Measurements from ENCODE around the gene GTF2E1. TPM values are rescaled to one million over a fixed set of nuclear protein-coding genes. Genes with fewer than 3 reads are reported as not detected.
A peak's percentile ranks its signal among the peaks of the same experiment; 100 is the strongest.

GTF2E1 gene
- total and polyA plus RNA-seq, 2 of the 4 experiments (the other 2 are of a cell fraction) = 8.2 to 18.5 TPM

DNA sequence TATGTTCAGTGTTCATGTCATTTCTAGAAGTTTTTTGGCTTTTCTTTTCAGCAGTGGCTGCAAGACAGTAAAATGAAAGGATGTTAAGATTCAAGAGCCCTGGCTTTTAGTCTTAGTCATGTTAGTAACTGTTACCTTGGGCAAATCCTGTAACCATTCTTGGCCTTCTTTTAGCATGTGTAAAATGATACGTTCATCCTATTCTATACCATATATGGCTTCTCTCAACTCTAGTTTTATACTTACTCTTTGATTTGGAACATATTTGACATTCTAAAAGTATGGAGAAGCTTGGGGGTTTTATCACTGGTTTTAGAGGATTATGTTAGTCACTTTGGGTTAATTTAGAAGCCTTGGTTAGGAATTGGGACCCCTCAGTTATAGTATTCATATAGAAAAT is 20.1 kb downstream of the GTF2E1 start:
- H4K5ac ChIP-seq (ENCODE audit: low read depth, low read length) = no peak overlapping the region
- no TSS peak for BruUV-seq (replicated peaks)
- ATAC-seq (ENCODE audit: low read depth) (peak; percentile 69), DNase-seq (peak; percentile 68)
- H3K14ac ChIP-seq (replicated peaks; ENCODE audit: low read depth, low read length) = no peak overlapping the region; the same call in 1 of the 2 replicates
- peaks cover 17 to 37% of the 10 kb centered on the region in 2 experiments for H3K79me1 ChIP-seq (ENCODE audit: low read depth in 1 of 2, low read length in 2 of 2)
- H2BK20ac ChIP-seq (ENCODE audit: low read depth, low read length) = no peak overlapping the region
- no peaks in the 10 kb centered on the region for H3K36me3 ChIP-seq (ENCODE audit: control insufficient read depth, insufficient read depth, low read length)
- no peaks in the 10 kb centered on the region for H3K9me3 ChIP-seq (ENCODE audit: control insufficient read depth, insufficient read depth, low read length)
- H3K4me1 ChIP-seq (ENCODE audit: control insufficient read depth, insufficient read depth, low read length) = peaks cover 7% of the 10 kb centered on the region
- no CpG with 5 or more reads among the region's 1 CpG for WGBS, 2 experiments (ENCODE audit: extremely low coverage in 2 of 2, insufficient read length in 1 of 2)
- H3K4me2 ChIP-seq (ENCODE audit: low read depth, low read length) = no peak overlapping the region
- peak overlapping the region; percentile 40; the same call in 1 of the 2 replicates for H3K27ac ChIP-seq (ENCODE audit: insufficient read depth, low read length)
- in situ Hi-C loops (cut with MboI; ENCODE audit: low sequenced_read_pairs) (no loop called here), dilution Hi-C loops (cut with HindIII; ENCODE audit: low sequenced_read_pairs, unreplicated experiment) (no loop called here), intact Hi-C loops (cut with micrococcal nuclease) (no loop called here)
- H4K20me1 ChIP-seq (ENCODE audit: insufficient read depth, low read length) = no peaks in the 10 kb centered on the region
- H2AK5ac ChIP-seq (ENCODE audit: low read depth, low read length) = no peak overlapping the region
- H2AFZ ChIP-seq (replicated peaks; ENCODE audit: low read length, poor library complexity) = no peak overlapping the region
- H2BK120ac ChIP-seq (ENCODE audit: low read depth, low read length) = peak overlapping the region; percentile 61; the same call in 1 of the 2 replicates
- POLR2A ChIA-PET (ENCODE audit: unreplicated experiment) = interaction anchor here (0.6 kb wide), 1 partner anchor 22 kb away, joined by 4 read pairs; no protein-coding TSS in a partner anchor
- H4K91ac ChIP-seq (ENCODE audit: insufficient read depth, low read depth, low read length) = no peak overlapping the region
- H3K4ac ChIP-seq (ENCODE audit: low read depth, low read length) = no peak overlapping the region
- peaks cover 5% of the 10 kb centered on the region; the same call in 1 of the 2 replicates for H3K9me1 ChIP-seq (ENCODE audit: insufficient read depth, low read length)
- H3K56ac ChIP-seq (ENCODE audit: extremely low read depth, insufficient read depth, low read length) = no peak overlapping the region
- peak overlapping the region; percentile 74 for H2BK5ac ChIP-seq (ENCODE audit: low read depth, low read length, poor library complexity, severe bottlenecking)
- CTCF ChIA-PET = interaction anchor here (1.0 kb wide), 1 partner anchor 47 kb away, joined by 3 read pairs; no protein-coding TSS in a partner anchor
- H3K23ac ChIP-seq (ENCODE audit: low read depth, low read length) = no peak overlapping the region
- H3K27me3 ChIP-seq (ENCODE audit: control insufficient read depth, insufficient read depth, low read length) = no peaks in the 10 kb centered on the region
- H3K4me3 ChIP-seq (ENCODE audit: insufficient read depth, low read depth, low read length) = no peak overlapping the region
- peak overlapping the region in 1 of 2 experiments; percentile 21; a peak in 2 of 4 replicates for H4K8ac ChIP-seq (ENCODE audit: low read depth in 2 of 2, low read length in 2 of 2)
- no peak overlapping the region for H2AK9ac ChIP-seq (replicated peaks; ENCODE audit: low read depth, low read length, poor library complexity)
- H3K18ac ChIP-seq (ENCODE audit: low read depth, low read length) = 0 out of 2 replicates have a peak overlapping the region, but pooled peaks have one; percentile 33
- H2BK15ac ChIP-seq (ENCODE audit: low read depth, low read length) = no peak overlapping the region
- H3K9ac ChIP-seq (ENCODE audit: low read depth, low read length) = no peak overlapping the region
- TF ChIP-seq, protein P1, sequence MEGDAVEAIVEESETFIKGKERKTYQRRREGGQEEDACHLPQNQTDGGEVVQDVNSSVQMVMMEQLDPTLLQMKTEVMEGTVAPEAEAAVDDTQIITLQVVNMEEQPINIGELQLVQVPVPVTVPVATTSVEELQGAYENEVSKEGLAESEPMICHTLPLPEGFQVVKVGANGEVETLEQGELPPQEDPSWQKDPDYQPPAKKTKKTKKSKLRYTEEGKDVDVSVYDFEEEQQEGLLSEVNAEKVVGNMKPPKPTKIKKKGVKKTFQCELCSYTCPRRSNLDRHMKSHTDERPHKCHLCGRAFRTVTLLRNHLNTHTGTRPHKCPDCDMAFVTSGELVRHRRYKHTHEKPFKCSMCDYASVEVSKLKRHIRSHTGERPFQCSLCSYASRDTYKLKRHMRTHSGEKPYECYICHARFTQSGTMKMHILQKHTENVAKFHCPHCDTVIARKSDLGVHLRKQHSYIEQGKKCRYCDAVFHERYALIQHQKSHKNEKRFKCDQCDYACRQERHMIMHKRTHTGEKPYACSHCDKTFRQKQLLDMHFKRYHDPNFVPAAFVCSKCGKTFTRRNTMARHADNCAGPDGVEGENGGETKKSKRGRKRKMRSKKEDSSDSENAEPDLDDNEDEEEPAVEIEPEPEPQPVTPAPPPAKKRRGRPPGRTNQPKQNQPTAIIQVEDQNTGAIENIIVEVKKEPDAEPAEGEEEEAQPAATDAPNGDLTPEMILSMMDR (conservative IDR thresholded peaks at IDR 0.05; ENCODE audit: low read depth, low read length) = no peak
- no peak for TF ChIP-seq CEBPB (IDR thresholded peaks at IDR 0.05; ENCODE audit: low read depth, low read length)
- no peak for TF ChIP-seq FOS (IDR thresholded peaks at IDR 0.05; ENCODE audit: low read depth, low read length)
- no peak for TF ChIP-seq NFE2L2 (IDR thresholded peaks at IDR 0.05; ENCODE audit: low read depth, low read length)
- no peak for TF ChIP-seq RAD21 (IDR thresholded peaks at IDR 0.05; ENCODE audit: low read length)
- no peak for TF ChIP-seq RCOR1 (IDR thresholded peaks at IDR 0.05; ENCODE audit: insufficient replicate concordance, low read length)
- TF ChIP-seq CHD1 (IDR thresholded peaks at IDR 0.05; ENCODE audit: low read depth, low read length) = no peak
- no peak for TF ChIP-seq MAFK (IDR thresholded peaks at IDR 0.05; ENCODE audit: low read depth, low read length)
- TF ChIP-seq POLR2A (IDR thresholded peaks at IDR 0.05; ENCODE audit: low read depth, low read length) = no peak

All from IMR-90 (cell line).